Measurements from ENCODE around the gene ZNF215. TPM values are rescaled to one million over a fixed set of nuclear protein-coding genes. Genes with fewer than 3 reads are reported as not detected.
"Not testable (repeated sequence)": the region's sequence is repeated elsewhere in the genome, so short reads cannot be mapped to it uniquely, and the experiment has no call there.

ZNF215 gene
- total RNA-seq, 4 donors from 2014 or later = 0.36 to 0.44 (median 0.39) TPM; not detected in 1

GRCh38 chr11:6943131-6943530 is 16.9 kb downstream of the ZNF215 start:
- in situ Hi-C loops (cut with MboI; ENCODE audit: low sequenced_read_pairs in 4 of 4) (loop anchor here in 1 of 4 donors (25.0 kb wide), 1 partner anchor 106 kb away; the partner anchor contains the start of gene OR10A5), intact Hi-C loops (cut with DNase I; ENCODE audit: low total_unique reads) (no loop called here)
- no peaks in the 10 kb centered on the region for H3K36me3 ChIP-seq
- ATAC-seq (no peak), DNase-seq (no peak)
- no peak overlapping the region for H3K4me3 ChIP-seq
- H3K27me3 ChIP-seq = no peaks in the 10 kb centered on the region
- no peak overlapping the region for H3K27ac ChIP-seq
- no peaks in the 10 kb centered on the region for H3K9me3 ChIP-seq
- H3K4me1 ChIP-seq = no peaks in the 10 kb centered on the region
- TF ChIP-seq POLR2A (IDR thresholded peaks at IDR 0.05) = no peak
- TF ChIP-seq CTCF (IDR thresholded peaks at IDR 0.05 in 4 of 5, conservative IDR thresholded peaks at IDR 0.05 in 1 of 5) = no peak

GRCh38 chr11:6954248-6954647 is 28.0 kb downstream of the ZNF215 start:
- ATAC-seq; in situ Hi-C loops (cut with MboI; ENCODE audit: low sequenced_read_pairs in 4 of 4); intact Hi-C loops (cut with DNase I; ENCODE audit: low total_unique reads): not testable (repeated sequence)

GRCh38 chr11:6962141-6962540 is 35.9 kb downstream of the ZNF215 start:
- ATAC-seq = no peak
- no peaks in the 10 kb centered on the region for H3K4me1 ChIP-seq
- no peak for DNase-seq
- TF ChIP-seq POLR2A (IDR thresholded peaks at IDR 0.05) (no peak), CTCF (IDR thresholded peaks at IDR 0.05 in 4 of 5, conservative IDR thresholded peaks at IDR 0.05 in 1 of 5) (no peak)
- no peak overlapping the region for H3K27ac ChIP-seq
- in situ Hi-C loops (cut with MboI; ENCODE audit: low sequenced_read_pairs in 4 of 4) = no loop called here
- intact Hi-C loops (cut with DNase I; ENCODE audit: low total_unique reads) = no loop called here
- no peaks in the 10 kb centered on the region for H3K27me3 ChIP-seq
- no peaks in the 10 kb centered on the region for H3K9me3 ChIP-seq
- no peak overlapping the region for H3K4me3 ChIP-seq
- H3K36me3 ChIP-seq = no peaks in the 10 kb centered on the region

More at GRCh38 chr11:6954248-6954647, 28.0 kb downstream of the ZNF215 start:
- H3K27ac ChIP-seq, H3K36me3 ChIP-seq, H3K4me3 ChIP-seq, H3K9me3 ChIP-seq, H3K27me3 ChIP-seq, DNase-seq, H3K4me1 ChIP-seq: not testable (repeated sequence)

- no peaks in the 10 kb centered on the region for H3K27me3 ChIP-seq
- H3K9me3 ChIP-seq = no peaks in the 10 kb centered on the region
- no peaks in the 10 kb centered on the region for H3K4me1 ChIP-seq
- no peak overlapping the region for H3K4me3 ChIP-seq
- no peaks in the 10 kb centered on the region for H3K36me3 ChIP-seq
- no peak for ATAC-seq
- in situ Hi-C loops (cut with MboI; ENCODE audit: low sequenced_read_pairs in 4 of 4) (no loop called here), intact Hi-C loops (cut with DNase I; ENCODE audit: low total_unique reads) (no loop called here)
- H3K27ac ChIP-seq = no peak overlapping the region
- no peak for DNase-seq
- TF ChIP-seq POLR2A (IDR thresholded peaks at IDR 0.05) (no peak), CTCF (IDR thresholded peaks at IDR 0.05 in 4 of 5, conservative IDR thresholded peaks at IDR 0.05 in 1 of 5) (no peak)
Measured at GRCh38 chr11:6962673-6963072, 36.4 kb downstream of the ZNF215 start.

GRCh38 chr11:6968816-6969215 is 42.6 kb downstream of the ZNF215 start:
- in situ Hi-C loops (cut with MboI; ENCODE audit: low sequenced_read_pairs in 4 of 4) (no loop called here), intact Hi-C loops (cut with DNase I; ENCODE audit: low total_unique reads) (no loop called here)
- ATAC-seq = no peak
- Histone ChIP-seq H3K27ac (no peak overlapping the region), H3K4me3 (no peak overlapping the region), H3K27me3 (no peaks in the 10 kb centered on the region), H3K9me3 (no peaks in the 10 kb centered on the region), H3K4me1 (no peaks in the 10 kb centered on the region), H3K36me3 (no peaks in the 10 kb centered on the region)
- no peak for DNase-seq
- no peak for TF ChIP-seq CTCF (IDR thresholded peaks at IDR 0.05 in 4 of 5, conservative IDR thresholded peaks at IDR 0.05 in 1 of 5)
- no peak for TF ChIP-seq POLR2A (IDR thresholded peaks at IDR 0.05)

- H3K4me1 ChIP-seq; intact Hi-C loops (cut with DNase I; ENCODE audit: low total_unique reads): not testable (repeated sequence)
Measured at GRCh38 chr11:6969854-6970253, 43.6 kb downstream of the ZNF215 start.

More at GRCh38 chr11:6969854-6970253, 43.6 kb downstream of the ZNF215 start:
- peak in 1 of 2 donors; percentile 18 for DNase-seq
- H3K36me3 ChIP-seq; H3K27ac ChIP-seq; ATAC-seq; in situ Hi-C loops (cut with MboI; ENCODE audit: low sequenced_read_pairs in 4 of 4); H3K27me3 ChIP-seq; H3K9me3 ChIP-seq; H3K4me3 ChIP-seq: not testable (repeated sequence)
